ENCODE data around the gene KCNIP3.

KCNIP3 gene

GRCh38 chr2:95346231-95346737, 49.1 kb downstream of the KCNIP3 start:
- peaks cover 0 to 19% (median 16%) of the 10 kb centered on the region in 5 donors for H3K4me1 ChIP-seq (ENCODE audit: control insufficient read depth in 5 of 5, insufficient read depth in 5 of 5, low read length in 5 of 5)
- H3K27ac ChIP-seq (ENCODE audit: low read depth, low read length), result no peak overlapping the region
- no peaks in the 10 kb centered on the region for H3K36me3 ChIP-seq (ENCODE audit: control insufficient read depth in 5 of 5, insufficient read depth in 5 of 5, low read length in 5 of 5)
- peaks cover 0 to 27% (median 8%) of the 10 kb centered on the region in 5 donors for H3K27me3 ChIP-seq (ENCODE audit: control insufficient read depth in 5 of 5, insufficient read depth in 4 of 5, low read length in 5 of 5)
- peak overlapping the region in 2 of 5 donors; percentile 32 to 75 for H3K9ac ChIP-seq (ENCODE audit: low read length in 5 of 5)
- peak overlapping the region in 4 of 5 donors; percentile 67 to 73 (median 70) for H3K4me3 ChIP-seq (ENCODE audit: low read depth in 1 of 5, low read length in 5 of 5)
- H3K9me3 ChIP-seq (ENCODE audit: control insufficient read depth in 5 of 5, low read length in 5 of 5), result no peaks in the 10 kb centered on the region

- H3K9ac ChIP-seq (ENCODE audit: low read length in 5 of 5), result peak overlapping the region in 1 of 5 donors; percentile 39
- H3K4me1 ChIP-seq (ENCODE audit: control insufficient read depth in 5 of 5, insufficient read depth in 5 of 5, low read length in 5 of 5), result peaks cover 0 to 19% (median 16%) of the 10 kb centered on the region in 5 donors
- no peaks in the 10 kb centered on the region for H3K9me3 ChIP-seq (ENCODE audit: control insufficient read depth in 5 of 5, low read length in 5 of 5)
- H3K27me3 ChIP-seq (ENCODE audit: control insufficient read depth in 5 of 5, insufficient read depth in 4 of 5, low read length in 5 of 5), result peaks cover 0 to 27% (median 6%) of the 10 kb centered on the region in 5 donors
- H3K36me3 ChIP-seq (ENCODE audit: control insufficient read depth in 5 of 5, insufficient read depth in 5 of 5, low read length in 5 of 5), result no peaks in the 10 kb centered on the region
- peak overlapping the region in 4 of 5 donors; percentile 48 to 64 (median 51) for H3K4me3 ChIP-seq (ENCODE audit: low read depth in 1 of 5, low read length in 5 of 5)
- H3K27ac ChIP-seq (ENCODE audit: low read depth, low read length), result no peak overlapping the region
These were observed 49.9 kb downstream of the KCNIP3 start for GRCh38 chr2:95346738-95347671.

- H3K9ac ChIP-seq (ENCODE audit: low read length in 5 of 5), result no peak overlapping the region
- H3K27ac ChIP-seq (ENCODE audit: low read depth, low read length), result no peak overlapping the region
- H3K4me1 ChIP-seq (ENCODE audit: control insufficient read depth in 5 of 5, insufficient read depth in 5 of 5, low read length in 5 of 5), result peaks cover 0 to 19% (median 16%) of the 10 kb centered on the region in 5 donors
- no peaks in the 10 kb centered on the region for H3K9me3 ChIP-seq (ENCODE audit: control insufficient read depth in 5 of 5, low read length in 5 of 5)
- H3K36me3 ChIP-seq (ENCODE audit: control insufficient read depth in 5 of 5, insufficient read depth in 5 of 5, low read length in 5 of 5), result no peaks in the 10 kb centered on the region
- H3K27me3 ChIP-seq (ENCODE audit: control insufficient read depth in 5 of 5, insufficient read depth in 4 of 5, low read length in 5 of 5), result peaks cover 0 to 19% (median 6%) of the 10 kb centered on the region in 5 donors
- no peak overlapping the region for H3K4me3 ChIP-seq (ENCODE audit: low read depth in 1 of 5, low read length in 5 of 5)
These were observed 50.8 kb downstream of the KCNIP3 start for GRCh38 chr2:95347681-95348608.

DNA sequence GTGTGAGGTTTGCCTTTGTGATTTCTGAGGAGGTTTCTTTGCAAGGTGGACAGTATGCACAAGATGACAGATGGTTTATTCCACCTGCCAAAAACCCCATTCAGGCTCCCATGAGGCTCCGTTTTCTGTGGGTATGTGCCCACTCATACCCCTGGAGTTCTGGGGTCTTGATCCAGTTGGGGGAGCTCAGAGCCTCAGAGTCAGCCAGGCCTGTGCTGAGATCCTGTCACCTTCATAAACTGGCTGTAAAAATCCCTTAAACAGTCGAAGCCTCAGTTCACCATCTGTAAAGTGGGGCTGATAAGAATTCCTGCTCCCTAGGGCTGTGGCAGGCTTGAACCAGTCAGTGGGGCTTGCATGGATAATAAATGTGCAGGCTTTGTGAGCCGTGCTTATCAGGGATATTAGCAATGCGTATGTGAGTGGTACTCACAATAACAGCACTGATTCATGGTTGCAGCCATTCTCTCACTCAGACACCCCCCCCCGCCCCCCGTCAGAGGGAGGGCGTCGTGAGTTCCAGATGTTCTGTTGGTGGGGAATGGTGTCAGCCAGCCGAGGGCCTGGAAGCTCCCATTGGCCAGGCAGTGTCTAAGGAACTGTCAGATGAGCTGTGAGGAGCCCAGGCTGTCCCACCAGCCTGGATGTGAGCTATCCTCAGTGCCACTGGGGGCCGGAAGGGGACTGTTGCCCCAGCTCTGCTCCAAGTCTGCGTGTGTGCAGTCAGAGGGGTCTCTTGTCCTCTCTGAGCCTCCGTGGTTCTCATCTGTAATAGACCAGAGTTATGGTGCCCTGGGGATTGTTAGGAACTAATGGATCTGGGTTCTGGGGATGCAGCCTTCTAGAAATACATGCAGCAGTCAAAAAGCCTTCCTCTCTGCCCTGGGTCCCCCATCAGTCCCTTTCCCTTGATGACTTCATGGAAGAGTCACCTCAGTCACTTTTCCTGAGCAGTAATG, 51.7 kb downstream of the KCNIP3 start:
- Histone ChIP-seq H3K9ac (ENCODE audit: low read length in 5 of 5) (no peak overlapping the region), H3K4me1 (ENCODE audit: control insufficient read depth in 5 of 5, insufficient read depth in 5 of 5, low read length in 5 of 5) (peaks cover 0 to 19% (median 16%) of the 10 kb centered on the region in 5 donors), H3K4me3 (ENCODE audit: low read depth in 1 of 5, low read length in 5 of 5) (no peak overlapping the region), H3K36me3 (ENCODE audit: control insufficient read depth in 5 of 5, insufficient read depth in 5 of 5, low read length in 5 of 5) (no peaks in the 10 kb centered on the region), H3K9me3 (ENCODE audit: control insufficient read depth in 5 of 5, low read length in 5 of 5) (no peaks in the 10 kb centered on the region), H3K27me3 (ENCODE audit: control insufficient read depth in 5 of 5, insufficient read depth in 4 of 5, low read length in 5 of 5) (peaks cover 0 to 18% (median 4%) of the 10 kb centered on the region in 5 donors), H3K27ac (ENCODE audit: low read depth, low read length) (no peak overlapping the region)

- H3K9ac ChIP-seq (ENCODE audit: low read length in 5 of 5), result no peak overlapping the region
- H3K4me1 ChIP-seq (ENCODE audit: control insufficient read depth in 5 of 5, insufficient read depth in 5 of 5, low read length in 5 of 5), result peaks cover 0 to 19% (median 16%) of the 10 kb centered on the region in 5 donors
- no peak overlapping the region for H3K4me3 ChIP-seq (ENCODE audit: low read depth in 1 of 5, low read length in 5 of 5)
- H3K9me3 ChIP-seq (ENCODE audit: control insufficient read depth in 5 of 5, low read length in 5 of 5), result no peaks in the 10 kb centered on the region
- H3K36me3 ChIP-seq (ENCODE audit: control insufficient read depth in 5 of 5, insufficient read depth in 5 of 5, low read length in 5 of 5), result no peaks in the 10 kb centered on the region
- H3K27me3 ChIP-seq (ENCODE audit: control insufficient read depth in 5 of 5, insufficient read depth in 4 of 5, low read length in 5 of 5), result peaks cover 0 to 9% (median 3%) of the 10 kb centered on the region in 5 donors
- no peak overlapping the region for H3K27ac ChIP-seq (ENCODE audit: low read depth, low read length)
These were observed 52.6 kb downstream of the KCNIP3 start for GRCh38 chr2:95349568-95350322.

DNA sequence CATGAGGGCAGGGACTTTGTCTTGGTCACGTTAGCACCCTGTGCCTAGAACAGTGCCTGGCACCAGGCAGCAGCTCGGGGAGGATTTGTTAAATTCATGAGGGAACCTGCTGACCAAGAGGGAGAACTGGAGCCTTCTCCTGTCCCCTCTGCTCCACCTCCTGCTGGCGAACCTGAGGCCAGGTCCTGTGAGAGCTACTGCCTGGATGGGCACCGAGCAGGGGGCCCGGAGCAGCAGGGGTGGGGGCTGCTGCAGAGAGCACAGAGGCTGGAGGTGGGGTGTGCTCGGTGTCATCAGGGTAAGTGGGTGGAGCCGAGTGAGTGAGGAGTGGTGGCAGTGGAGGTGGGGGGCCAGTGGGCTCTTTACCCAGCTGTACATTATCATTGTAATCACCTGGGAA, 53.2 kb downstream of the KCNIP3 start:
- Histone ChIP-seq H3K36me3 (ENCODE audit: control insufficient read depth in 5 of 5, insufficient read depth in 5 of 5, low read length in 5 of 5) (no peaks in the 10 kb centered on the region), H3K9me3 (ENCODE audit: control insufficient read depth in 5 of 5, low read length in 5 of 5) (no peaks in the 10 kb centered on the region), H3K4me1 (ENCODE audit: control insufficient read depth in 5 of 5, insufficient read depth in 5 of 5, low read length in 5 of 5) (peaks cover 0 to 14% (median 11%) of the 10 kb centered on the region in 5 donors), H3K9ac (ENCODE audit: low read length in 5 of 5) (no peak overlapping the region), H3K27ac (ENCODE audit: low read depth, low read length) (no peak overlapping the region), H3K4me3 (ENCODE audit: low read depth in 1 of 5, low read length in 5 of 5) (no peak overlapping the region), H3K27me3 (ENCODE audit: control insufficient read depth in 5 of 5, insufficient read depth in 4 of 5, low read length in 5 of 5) (peaks cover 0 to 4% (median 0%) of the 10 kb centered on the region in 5 donors)

DNA sequence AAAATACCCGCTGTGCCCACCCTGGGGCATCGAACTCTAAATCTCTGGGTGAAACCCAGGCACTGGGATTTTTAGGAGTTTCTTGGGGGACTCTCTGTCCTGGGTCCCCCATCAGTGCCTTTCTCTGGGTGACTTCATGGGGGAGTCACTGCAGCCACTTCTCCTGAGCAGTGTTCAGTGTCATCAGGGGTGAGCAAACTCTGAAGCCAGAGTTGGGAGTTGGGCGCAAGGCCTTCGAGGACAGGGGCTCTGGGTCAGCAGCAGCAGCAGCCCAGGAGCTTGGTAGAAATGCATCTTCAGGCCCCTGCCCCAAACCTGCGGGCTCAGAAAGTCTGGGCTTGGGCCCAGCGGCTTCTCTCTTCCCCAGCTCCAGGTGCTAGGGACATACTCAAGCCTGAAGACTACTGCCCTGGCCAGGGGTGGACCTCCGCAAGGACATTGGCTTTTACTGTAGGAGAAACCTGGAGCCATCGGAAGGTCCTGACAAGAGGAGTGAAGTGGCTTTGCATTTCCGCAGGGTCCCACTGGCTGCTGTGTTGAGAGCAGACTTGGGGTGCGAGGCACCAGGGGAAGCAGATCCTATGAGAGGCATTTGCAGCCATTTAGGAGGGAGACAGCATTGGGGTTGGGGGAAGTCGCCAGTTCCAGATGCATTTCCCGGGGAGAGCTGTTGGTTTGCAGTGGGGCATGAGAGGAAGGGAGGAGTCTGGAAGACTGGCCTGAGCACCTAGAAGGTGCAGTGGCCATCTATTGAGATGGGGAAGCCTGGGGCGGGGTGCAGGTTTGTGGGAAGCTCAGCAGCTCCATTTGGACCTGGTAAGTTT, 53.8 kb downstream of the KCNIP3 start:
- peaks cover 0 to 8% (median 6%) of the 10 kb centered on the region in 5 donors for H3K4me1 ChIP-seq (ENCODE audit: control insufficient read depth in 5 of 5, insufficient read depth in 5 of 5, low read length in 5 of 5)
- no peaks in the 10 kb centered on the region for H3K9me3 ChIP-seq (ENCODE audit: control insufficient read depth in 5 of 5, low read length in 5 of 5)
- no peak overlapping the region for H3K4me3 ChIP-seq (ENCODE audit: low read depth in 1 of 5, low read length in 5 of 5)
- no peak overlapping the region for H3K9ac ChIP-seq (ENCODE audit: low read length in 5 of 5)
- peaks cover 0 to 4% (median 0%) of the 10 kb centered on the region in 5 donors for H3K27me3 ChIP-seq (ENCODE audit: control insufficient read depth in 5 of 5, insufficient read depth in 4 of 5, low read length in 5 of 5)
- no peaks in the 10 kb centered on the region for H3K36me3 ChIP-seq (ENCODE audit: control insufficient read depth in 5 of 5, insufficient read depth in 5 of 5, low read length in 5 of 5)
- H3K27ac ChIP-seq (ENCODE audit: low read depth, low read length), result no peak overlapping the region

DNA sequence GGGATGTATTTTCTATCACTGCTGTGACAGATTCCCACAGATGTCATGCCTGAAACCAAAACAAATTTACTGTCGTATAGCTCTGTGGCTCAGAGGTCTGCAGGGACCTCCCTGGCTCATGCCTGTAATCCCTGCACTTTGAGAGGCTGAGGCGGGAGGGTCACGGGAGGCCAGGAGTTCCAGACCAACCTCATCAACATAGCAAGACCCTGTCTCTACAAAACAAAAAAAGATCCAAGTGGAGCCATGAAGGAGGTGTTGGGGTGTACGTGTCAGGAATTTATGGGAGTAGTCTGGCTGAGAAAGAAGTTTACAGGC, 54.4 kb downstream of the KCNIP3 start:
- Histone ChIP-seq H3K27ac (ENCODE audit: low read depth, low read length) (no peak overlapping the region), H3K36me3 (ENCODE audit: control insufficient read depth in 5 of 5, insufficient read depth in 5 of 5, low read length in 5 of 5) (no peaks in the 10 kb centered on the region), H3K9ac (ENCODE audit: low read length in 5 of 5) (no peak overlapping the region), H3K27me3 (ENCODE audit: control insufficient read depth in 5 of 5, insufficient read depth in 4 of 5, low read length in 5 of 5) (peaks cover 0 to 4% (median 0%) of the 10 kb centered on the region in 5 donors), H3K4me3 (ENCODE audit: low read depth in 1 of 5, low read length in 5 of 5) (no peak overlapping the region), H3K4me1 (ENCODE audit: control insufficient read depth in 5 of 5, insufficient read depth in 5 of 5, low read length in 5 of 5) (peaks cover 0 to 7% (median 6%) of the 10 kb centered on the region in 5 donors), H3K9me3 (ENCODE audit: control insufficient read depth in 5 of 5, low read length in 5 of 5) (peaks cover 0 to under 1% (median 0%) of the 10 kb centered on the region in 5 donors)

All from subcutaneous abdominal adipose tissue (tissue), 5 donors.